Stimulated activated CD8-positive, alpha-beta memory T cell treated with anti-CD3 and anti-CD28 coated beads, Interleukin-7, amount 100 ng/mL, for 4 hours (primary cell): ENCODE data around the gene RBM47.
"Not testable (repeated sequence)": the region's sequence is repeated elsewhere in the genome, so short reads cannot be mapped to it uniquely, and the experiment has no call there.

Experiments
- DNase-seq, 2 donors: peaks; one replicate each; pipeline ENCODE4 v3.0.0-alpha.2; 2020; ENCODE audit warnings: low read depth in 2 of 2

The RBM47 gene

DNA sequence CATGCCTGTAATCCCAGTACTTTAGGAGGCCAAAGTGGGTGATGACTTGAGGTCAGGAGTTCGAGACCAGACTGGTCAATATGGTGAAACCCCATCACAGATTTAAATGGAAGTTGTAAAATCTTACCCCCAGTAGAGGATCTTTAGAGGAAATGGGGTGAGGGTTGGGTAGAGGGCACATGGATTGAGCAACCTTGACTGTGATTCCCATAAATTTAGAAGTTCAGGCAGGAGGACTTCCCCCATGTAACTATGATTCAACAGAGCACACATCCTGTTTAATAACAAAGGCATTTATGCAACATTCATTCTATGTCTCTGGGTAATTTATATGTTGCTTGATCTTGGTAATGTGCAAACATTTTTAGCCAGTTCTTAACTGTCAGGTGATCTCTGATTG lies 143.1 kb downstream of the RBM47 start:
- DNase-seq: no peak

DNA sequence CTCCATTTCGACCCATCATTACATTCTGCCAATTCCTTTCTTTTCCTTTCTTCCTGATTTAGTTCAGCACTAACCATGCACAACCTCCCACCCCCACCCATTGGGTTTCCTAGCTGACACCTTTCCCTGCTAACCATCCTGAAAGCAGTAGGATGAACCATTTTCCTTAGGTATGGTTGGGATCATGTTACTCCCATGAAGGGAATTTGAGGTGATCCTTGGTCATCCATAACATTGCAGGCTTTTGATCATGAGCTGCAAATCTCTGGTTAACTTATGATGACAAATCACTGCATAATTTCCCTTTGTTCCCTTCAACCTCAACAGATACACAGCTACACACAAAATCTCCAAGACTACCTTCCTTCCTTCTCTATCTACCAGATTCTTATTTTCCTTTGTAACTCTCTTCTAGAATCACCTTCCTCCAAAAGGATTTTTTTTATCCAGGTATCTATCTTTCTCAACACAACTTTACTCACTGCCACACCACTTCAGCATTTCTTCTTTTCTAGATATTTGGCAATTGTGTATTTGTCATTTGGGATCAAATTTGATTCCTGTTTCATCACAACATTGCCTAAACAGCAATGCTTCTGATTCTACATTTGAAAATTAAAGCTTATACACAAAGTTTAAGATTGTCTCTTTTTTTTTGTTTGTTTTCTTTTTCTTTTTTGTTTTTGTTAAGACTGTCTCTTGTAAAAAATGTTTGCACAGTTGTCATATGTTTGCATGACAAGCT lies 145.1 kb downstream of the RBM47 start:
- DNase-seq: no peak

DNA sequence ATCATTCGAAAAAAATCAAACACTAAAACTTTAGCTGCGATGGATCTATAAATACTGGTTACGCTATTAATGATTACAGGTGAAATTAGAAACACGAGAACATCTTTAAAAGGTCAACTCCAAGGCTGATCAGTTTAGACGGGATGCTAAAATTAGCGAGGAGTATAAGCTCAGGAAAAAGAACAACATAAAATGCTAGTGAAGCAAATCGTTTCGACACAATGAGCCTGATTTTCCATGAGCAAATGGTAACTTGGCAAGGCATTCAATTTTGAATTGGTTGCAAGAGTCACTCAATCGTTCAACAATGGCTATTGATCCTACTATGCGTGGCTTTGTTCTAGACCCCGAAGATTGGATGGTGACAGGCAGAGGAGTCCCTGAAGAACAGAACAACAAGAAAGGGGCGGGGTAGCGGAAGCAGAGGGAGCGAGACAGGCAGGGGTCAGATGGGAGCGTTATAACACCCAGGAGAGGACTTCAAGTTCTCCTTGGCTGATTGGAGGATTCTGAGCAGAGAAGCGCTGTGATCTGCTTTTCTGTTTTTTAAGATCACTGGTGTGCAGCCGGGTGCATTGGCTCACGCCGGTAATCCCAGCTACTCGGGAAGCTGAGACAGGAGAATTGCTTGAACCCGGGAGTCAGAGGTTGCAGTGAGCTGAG lies 146.5 kb downstream of the RBM47 start:
- DNase-seq: no peak

DNA sequence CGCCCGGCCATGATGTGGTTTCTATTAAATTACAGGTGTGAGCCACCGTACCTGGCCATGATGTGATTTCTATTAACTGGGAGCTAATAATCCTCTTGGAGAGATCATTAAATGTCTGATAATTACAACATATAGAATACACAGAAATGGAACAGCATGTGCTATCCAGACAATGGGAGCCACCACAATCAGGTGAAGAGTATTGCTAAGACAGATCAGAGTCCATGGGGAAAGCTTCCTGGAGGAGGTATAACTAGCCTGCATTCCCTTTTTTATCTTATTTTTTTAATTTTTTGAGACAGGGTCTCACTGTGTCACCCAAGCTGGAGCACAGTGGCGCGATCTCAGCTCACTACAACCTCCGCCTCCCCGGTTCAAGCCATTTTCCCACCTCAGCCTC lies 147.7 kb downstream of the RBM47 start:
- DNase-seq: no peak

DNA sequence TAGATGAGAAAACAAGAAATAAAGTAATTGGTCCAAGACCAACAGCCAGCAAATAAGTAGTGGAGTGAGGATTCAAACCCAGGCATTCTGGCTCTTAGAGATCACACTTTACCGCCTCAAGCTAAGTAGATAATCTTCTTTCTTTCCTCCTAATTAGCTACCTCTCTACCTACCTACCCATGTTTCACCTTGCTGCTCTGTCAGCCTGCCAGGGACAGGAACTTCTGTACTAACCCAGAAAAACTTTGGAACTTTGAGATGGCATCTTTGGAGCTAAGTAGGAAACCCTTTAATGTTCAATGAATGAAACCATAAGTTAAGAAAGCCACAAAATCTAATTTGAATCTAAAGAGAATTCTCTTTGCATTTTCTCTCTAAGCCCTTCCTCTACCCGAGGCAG lies 149.4 kb downstream of the RBM47 start:
- DNase-seq: no peak

DNA sequence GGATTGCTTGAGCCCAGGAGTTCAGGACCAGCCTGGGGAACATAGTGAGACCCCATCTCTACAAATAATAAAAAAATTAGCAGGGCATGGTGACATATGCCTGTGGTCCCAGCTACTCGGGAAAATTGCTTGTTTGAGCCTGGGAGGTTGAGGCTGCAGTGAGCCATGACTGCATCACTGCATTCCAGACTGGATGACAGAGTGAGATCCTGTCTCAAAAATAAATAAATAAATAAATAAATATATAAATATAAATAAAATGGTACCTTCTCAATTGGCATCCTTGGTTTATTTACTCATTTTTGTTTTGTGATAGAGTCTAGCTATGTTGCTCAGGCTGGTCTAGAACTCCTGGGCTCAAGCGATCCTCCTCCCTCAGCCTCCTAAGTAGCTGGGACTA lies 150.3 kb downstream of the RBM47 start:
- DNase-seq: no peak

DNA sequence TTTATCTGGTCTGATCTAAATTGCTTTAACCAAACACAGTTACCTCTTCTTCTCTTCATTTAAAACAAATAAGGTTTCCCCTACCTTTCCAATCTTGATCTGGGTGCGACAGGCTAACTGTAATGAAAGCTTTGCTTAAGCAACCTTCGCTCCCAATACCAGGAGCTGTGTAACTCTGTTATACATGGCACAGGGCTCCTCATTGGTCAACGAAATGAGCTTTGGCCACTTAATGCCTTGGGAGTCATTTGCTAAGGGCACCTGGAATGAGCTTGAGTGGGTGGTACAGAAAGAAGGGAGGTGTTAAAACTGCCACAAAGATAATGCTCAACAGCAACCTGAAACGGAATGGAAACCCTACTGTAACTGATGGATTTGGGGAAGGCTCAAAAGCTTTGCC lies 154.1 kb downstream of the RBM47 start:
- DNase-seq: no peak

DNA sequence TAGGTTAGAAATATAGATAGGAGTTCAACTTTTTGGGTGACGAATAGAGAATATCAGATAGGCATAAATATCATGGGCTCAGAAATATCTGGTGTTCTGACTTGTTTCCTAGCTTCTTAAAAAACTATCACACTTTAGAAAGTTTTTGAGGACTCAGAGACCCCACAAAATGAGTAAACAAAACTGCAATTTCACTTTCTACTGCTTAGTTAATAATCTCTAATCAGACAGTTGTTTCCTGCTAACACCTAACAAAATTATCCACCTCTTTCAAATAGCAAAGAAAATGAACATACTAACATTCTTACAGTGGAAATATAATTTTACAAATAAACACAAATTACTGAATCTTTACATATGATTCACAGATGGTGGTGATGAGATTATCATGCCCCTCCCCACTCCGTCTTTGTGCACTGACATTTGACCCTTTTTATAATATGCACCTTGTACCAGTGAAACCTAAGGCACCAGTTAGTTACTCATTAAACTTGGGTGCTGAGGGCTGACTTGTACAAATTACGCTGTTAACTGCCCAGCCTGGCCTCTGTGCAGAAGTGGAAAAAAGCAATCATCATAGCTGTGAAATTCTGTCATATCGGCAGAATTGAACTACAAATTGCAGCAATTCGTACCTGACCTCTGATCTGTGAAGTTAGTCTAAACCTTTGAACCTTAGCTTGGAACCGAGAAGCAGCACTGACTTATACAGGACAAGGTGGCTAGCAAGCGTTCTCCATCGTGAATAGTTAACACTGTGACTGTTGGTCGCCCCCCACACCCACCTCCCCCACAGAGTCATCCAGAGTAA lies 155.9 kb downstream of the RBM47 start:
- no peak for DNase-seq

DNA sequence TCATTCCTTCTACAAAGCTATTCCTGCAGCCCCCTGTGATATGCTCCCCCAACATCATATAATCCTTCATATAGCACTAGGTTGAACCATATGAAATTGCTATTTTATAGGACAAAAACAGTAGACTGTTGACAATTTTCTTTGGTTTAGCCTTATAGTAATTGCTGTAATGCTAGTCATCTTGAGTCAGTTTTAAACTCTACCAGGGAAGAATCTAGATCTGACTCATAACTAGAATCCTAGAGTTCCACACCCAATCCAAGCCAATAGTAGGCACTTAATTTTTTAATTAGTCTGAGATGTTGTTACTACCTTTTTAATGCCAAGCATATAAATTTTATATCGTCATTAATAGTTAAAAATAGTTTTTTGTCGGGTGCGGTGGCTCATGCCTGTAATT lies 157.7 kb downstream of the RBM47 start:
- no peak for DNase-seq

DNA sequence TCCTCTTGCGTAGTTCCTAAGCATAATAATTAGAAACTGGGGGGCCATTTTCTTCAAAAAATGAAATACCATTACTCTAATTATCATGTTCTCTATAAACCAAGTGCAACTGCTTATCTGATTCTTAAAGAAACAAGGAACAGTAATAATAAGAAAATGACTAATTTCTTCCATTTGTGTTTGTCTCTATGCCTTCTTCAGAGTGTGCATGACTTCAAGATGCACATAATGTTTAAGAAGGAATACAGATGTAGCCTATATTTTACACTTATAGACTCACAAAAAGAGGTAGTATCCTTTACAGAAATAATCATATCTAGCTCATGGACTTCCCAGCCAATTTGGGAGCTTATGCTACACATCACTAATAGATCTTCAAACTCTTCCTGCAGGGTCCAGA lies 162.9 kb downstream of the RBM47 start:
- DNase-seq: no peak

DNA sequence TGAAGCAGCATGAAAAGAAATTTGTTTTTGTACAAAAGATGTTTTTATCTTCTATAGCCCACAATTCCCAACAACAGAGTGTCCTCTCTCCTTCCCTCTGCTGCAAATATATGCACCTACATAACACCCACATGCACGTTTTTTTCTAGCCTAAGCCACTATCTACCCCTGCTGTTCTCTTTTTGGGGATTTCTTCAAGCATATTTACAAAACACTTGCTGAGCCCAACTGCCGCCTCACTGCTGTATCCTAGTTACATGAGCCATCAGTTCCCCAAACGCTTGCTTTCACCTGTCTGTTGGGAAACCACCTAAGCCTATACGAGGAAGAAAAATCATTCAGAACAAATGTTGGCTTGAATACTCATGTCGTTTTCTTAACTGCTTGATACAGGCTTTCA lies 167.3 kb downstream of the RBM47 start:
- no peak for DNase-seq

DNA sequence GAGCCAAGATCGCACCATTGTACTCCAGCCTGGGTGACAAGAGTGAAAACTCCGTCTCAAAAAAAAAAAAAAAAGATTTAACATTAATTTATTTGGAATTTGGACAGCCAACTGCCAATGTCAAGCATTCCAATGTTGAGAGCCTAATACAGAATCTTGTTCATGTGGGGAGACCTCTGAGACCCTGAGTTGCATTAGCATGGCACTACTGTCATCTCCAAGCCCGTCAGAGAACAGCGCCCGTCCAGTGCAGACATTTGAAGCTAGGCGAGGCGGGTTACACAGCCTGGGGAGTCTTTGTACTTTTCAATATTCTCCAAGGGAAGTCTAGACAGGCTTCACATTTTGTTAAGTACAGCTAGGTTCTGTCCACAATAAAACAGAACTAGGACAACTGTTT lies 167.8 kb downstream of the RBM47 start:
- no peak for DNase-seq

DNA sequence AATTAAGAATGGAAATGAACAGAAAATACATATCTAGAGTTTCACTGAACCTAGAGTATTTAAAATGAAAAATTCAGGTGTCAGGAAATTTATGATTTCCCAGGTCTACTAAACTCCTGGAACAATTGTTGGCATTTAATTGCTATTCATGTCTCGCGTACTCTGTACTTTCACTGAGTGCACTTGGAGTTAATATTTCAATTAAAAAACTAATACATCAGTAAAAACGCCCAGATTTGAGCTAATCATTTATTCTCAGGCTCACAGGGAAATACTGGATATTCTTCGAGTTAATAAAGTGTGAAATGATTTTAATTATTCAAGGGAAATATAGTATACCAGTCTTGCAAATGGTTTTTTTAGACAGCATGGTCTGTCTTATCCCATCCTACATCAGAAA lies 168.6 kb downstream of the RBM47 start:
- DNase-seq: no peak

DNA sequence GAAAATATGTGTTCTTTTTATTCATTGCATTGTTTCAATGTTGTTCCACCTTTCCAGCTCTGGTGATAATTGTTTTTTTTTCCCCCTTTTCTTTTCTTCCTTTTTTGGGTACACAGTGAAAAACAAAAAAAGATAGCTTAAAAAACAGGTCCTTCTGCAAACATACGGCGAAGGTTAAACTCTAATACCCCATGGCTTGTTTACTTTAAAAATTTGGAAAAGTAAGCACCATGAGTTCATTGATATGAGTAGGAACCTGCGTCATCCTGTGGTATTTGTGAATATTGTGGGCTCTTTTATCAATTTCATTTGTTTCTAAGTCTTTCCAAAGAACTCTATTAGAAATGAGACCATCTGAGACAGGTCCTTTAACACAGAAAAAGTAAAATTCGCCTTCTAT lies 171.0 kb downstream of the RBM47 start:
- no peak for DNase-seq

DNA sequence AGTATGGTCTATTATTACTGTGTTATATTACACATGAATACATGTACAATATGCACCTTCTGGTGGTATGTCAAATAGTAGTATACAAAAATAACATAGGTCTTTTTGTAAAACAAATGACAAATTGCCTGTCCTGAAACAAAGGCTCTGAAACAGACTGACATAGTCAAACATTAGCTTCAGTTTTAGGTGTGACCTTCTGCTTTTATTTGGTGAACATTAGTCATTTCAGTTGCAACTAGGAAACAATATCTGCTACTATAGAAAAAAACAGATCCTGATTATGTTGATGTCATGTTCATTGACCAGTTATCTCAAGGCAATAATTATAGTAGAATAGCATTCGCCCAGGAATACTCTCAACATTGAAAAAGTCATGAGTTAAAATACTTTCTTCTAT lies 171.6 kb downstream of the RBM47 start:
- no peak for DNase-seq

DNA sequence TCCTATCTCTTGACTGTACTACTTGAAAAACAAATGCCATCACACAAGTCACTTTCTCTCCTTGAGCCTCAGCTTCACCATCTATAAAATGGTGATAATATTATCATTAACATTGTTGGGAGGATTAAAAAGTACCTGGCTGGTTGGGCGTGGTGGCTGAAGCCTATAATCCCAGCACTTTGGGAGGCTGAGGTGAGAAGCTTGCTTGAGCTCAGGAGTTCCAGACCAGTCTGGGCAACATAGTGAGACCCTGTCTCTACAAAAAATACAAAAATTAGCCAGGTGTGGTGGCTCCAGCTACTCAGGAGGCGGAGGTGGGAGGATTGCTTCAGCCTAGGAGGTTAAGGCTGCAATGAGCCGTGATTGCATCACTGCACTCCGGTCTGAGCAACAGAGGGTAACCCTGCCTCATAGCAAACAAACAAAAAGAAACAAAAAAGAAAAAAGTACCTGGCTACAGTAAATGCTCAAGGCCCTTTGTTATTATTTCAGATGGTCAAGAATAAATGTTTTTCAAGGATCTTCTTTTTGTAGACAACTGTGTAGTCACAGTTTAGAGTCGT lies 174.2 kb downstream of the RBM47 start:
- no peak for DNase-seq

DNA sequence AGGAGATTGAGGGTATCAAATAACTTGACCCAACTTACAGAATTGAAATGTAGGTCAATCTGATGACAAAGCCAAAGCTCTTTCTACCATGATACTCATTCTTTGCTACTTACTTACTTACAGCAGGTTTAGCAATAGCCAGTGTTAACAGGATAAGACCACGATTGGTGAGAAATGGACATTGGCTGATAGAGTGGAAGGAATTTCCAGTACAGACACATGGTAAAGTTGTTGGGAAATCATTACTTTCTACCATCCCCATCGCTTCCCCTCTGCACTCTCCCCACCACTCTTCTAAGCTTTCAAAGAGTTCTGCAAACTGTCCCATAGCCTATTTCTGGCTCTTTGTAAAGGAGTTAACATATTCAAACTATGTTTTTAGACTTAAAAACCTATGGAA lies 174.8 kb downstream of the RBM47 start:
- DNase-seq: no peak

DNA sequence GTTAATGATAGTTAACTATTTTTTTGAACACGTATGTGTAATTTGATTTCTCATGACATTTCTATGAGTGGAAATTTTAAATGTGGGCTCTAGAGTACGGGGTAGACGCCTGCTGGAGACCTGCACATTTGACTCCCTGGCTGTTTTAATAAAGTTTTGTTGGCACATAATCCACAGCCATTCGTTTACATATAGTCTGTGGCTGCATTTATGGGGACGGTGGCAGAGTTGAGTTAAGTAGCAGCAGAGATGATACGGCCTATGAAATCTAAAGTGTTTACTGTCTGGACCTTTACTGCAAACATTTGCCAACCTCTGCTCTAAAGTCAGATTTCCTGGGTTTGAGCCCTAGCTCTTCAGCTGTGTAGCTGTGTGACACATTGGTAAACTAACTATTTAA lies 175.8 kb downstream of the RBM47 start:
- DNase-seq: no peak

DNA sequence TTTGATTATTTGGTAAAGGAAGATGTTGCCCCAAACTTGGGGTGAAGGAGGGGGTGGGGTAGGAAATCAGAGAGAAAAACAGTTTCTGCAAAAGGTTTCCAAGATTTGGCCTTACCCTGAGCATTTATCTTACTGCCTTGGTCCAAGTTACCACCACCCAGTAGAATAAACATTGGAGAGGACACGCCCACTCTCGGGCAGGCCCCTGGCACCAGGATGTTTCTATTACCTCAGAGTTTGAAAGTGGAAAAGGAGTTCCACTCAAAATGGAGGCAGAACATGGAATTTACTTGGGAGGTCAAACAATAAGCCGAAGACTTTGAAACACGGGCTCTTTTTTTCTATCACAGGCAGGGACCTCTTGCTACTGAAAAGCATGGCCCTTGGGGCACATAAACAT lies 180.8 kb downstream of the RBM47 start:
- DNase-seq: no peak

DNA sequence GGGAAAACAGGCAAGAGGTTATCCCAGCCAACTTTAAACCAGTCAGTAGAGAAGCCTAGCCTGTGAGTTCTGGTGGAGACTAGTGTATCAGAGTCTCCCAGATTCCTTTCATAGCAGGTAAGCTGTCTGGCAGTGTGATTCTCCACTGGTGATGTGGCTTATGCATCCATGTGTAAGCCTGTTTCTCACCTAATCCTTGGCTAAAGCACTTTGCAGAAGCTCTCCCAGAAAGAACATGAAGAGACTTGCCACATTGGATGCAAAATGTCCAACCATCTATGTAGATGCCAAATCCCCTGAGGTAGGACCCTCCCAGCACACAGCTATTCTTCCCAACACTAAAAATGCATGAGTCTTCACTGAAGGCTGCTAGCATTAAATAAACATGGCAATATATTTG lies 182.8 kb downstream of the RBM47 start:
- DNase-seq: no peak

DNA sequence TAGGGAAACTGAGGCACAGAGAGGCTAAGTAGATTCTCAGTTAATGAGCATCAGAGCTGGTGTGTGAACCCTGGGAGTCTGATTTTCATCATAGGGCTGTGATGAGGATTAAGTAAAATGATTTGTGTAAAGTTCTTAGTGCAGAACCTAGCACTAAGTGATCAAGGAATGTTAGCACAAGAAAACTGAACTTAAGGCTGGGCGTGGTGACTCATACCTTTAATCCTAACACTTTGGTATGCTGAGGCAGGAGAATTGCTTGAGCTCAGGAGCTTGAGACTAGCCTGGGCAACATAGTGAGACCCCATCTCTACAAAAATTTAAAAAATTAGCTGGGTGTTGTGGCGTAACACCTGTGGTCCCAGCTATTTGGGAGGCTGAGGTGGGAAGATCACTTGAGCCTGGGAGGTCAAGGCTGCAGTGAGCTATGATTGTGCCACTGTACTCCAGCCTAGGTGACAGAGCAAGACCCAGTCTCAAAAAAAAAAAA lies 183.4 kb downstream of the RBM47 start:
- not testable (repeated sequence) for DNase-seq

DNA sequence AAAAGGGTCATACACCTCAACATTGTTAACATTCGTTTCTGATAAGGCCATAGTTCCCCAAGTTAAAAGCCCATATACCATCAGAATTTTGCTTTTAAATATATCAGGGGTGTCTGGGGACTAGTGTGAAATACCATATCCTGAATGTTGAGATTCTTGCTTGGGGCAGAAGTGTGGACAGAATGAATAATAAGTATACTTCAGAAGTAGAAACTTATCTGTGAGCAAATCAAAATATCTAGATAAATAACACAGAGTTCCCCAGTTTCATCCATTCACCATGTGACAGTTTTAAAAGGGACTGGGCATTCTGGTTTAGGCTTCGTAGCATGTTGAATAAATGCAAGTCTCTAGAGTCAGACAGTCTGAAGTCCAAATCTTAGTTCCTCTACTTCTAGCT lies 184.0 kb downstream of the RBM47 start:
- no peak for DNase-seq
